Measurements from ENCODE around the gene ADPGK.
"Not testable (repeated sequence)": the region's sequence is repeated elsewhere in the genome, so short reads cannot be mapped to it uniquely, and the experiment has no call there.

The ADPGK gene

GRCh38 chr15:72783640-72784455 lies at the start of gene ADPGK:
Gene ADPGK, minus strand, starts transcription at chr15:72783758. Its CDS starts 67 bp downstream, at chr15:72783691.
- no peaks in the 10 kb centered on the region for H3K27me3 Mint-ChIP-seq
- H3K9me3 Mint-ChIP-seq = no peaks in the 10 kb centered on the region
- H3K36me3 Mint-ChIP-seq (ENCODE audit: low read depth) = peaks cover 34% of the 10 kb centered on the region
- H3K27ac Mint-ChIP-seq = peak within 1 kb of the TSS; percentile 96
- peaks cover 69% of the 10 kb centered on the region for H3K4me1 Mint-ChIP-seq (ENCODE audit: low read depth)
- H3K4me3 Mint-ChIP-seq = peak within 1 kb of the TSS; percentile 94

- no peaks in the 10 kb centered on the region for H3K4me1 Mint-ChIP-seq (ENCODE audit: low read depth)
- H3K4me3 Mint-ChIP-seq = no peak overlapping the region
- H3K9me3 Mint-ChIP-seq = no peaks in the 10 kb centered on the region
- H3K36me3 Mint-ChIP-seq (ENCODE audit: low read depth) = no peaks in the 10 kb centered on the region
- H3K27me3 Mint-ChIP-seq = peaks cover 16% of the 10 kb centered on the region
- no peak overlapping the region for H3K27ac Mint-ChIP-seq
Observed at GRCh38 chr15:72827226-72827625, 43.7 kb upstream of the ADPGK start.

GRCh38 chr15:72826611-72827010 lies 43.1 kb upstream of the ADPGK start:
- H3K4me1 Mint-ChIP-seq (ENCODE audit: low read depth) = no peaks in the 10 kb centered on the region
- H3K27me3 Mint-ChIP-seq = peaks cover 11% of the 10 kb centered on the region
- H3K9me3 Mint-ChIP-seq = no peaks in the 10 kb centered on the region
- H3K4me3 Mint-ChIP-seq = no peak overlapping the region
- H3K36me3 Mint-ChIP-seq (ENCODE audit: low read depth) = no peaks in the 10 kb centered on the region
- H3K27ac Mint-ChIP-seq = no peak overlapping the region

- Mint-ChIP-seq H3K9me3 (no peaks in the 10 kb centered on the region), H3K27ac (no peak overlapping the region), H3K4me3 (no peak overlapping the region), H3K27me3 (peaks cover 9% of the 10 kb centered on the region), H3K36me3 (ENCODE audit: low read depth) (no peaks in the 10 kb centered on the region), H3K4me1 (ENCODE audit: low read depth) (no peaks in the 10 kb centered on the region)
Observed at GRCh38 chr15:72825829-72826228, 42.3 kb upstream of the ADPGK start.

GRCh38 chr15:72824781-72825180 lies 41.2 kb upstream of the ADPGK start:
- peaks cover 4% of the 10 kb centered on the region for H3K27me3 Mint-ChIP-seq
- H3K9me3 Mint-ChIP-seq = no peaks in the 10 kb centered on the region
- H3K4me1 Mint-ChIP-seq (ENCODE audit: low read depth) = no peaks in the 10 kb centered on the region
- H3K4me3 Mint-ChIP-seq = no peak overlapping the region
- H3K27ac Mint-ChIP-seq = no peak overlapping the region
- no peaks in the 10 kb centered on the region for H3K36me3 Mint-ChIP-seq (ENCODE audit: low read depth)

GRCh38 chr15:72824112-72824511 lies 40.6 kb upstream of the ADPGK start:
- Mint-ChIP-seq H3K36me3 (ENCODE audit: low read depth) (no peaks in the 10 kb centered on the region), H3K4me1 (ENCODE audit: low read depth) (no peaks in the 10 kb centered on the region), H3K4me3 (no peak overlapping the region), H3K9me3 (no peaks in the 10 kb centered on the region), H3K27me3 (peaks cover 7% of the 10 kb centered on the region), H3K27ac (no peak overlapping the region)

- no peak overlapping the region for H3K27ac Mint-ChIP-seq
- H3K36me3 Mint-ChIP-seq (ENCODE audit: low read depth) = no peaks in the 10 kb centered on the region
- H3K4me1 Mint-ChIP-seq (ENCODE audit: low read depth) = no peaks in the 10 kb centered on the region
- no peak overlapping the region for H3K4me3 Mint-ChIP-seq
- peaks cover 15% of the 10 kb centered on the region for H3K27me3 Mint-ChIP-seq
- no peaks in the 10 kb centered on the region for H3K9me3 Mint-ChIP-seq
Observed at GRCh38 chr15:72820278-72820677, 36.7 kb upstream of the ADPGK start.

GRCh38 chr15:72818632-72819031 lies 35.1 kb upstream of the ADPGK start:
- Mint-ChIP-seq H3K27me3 (peaks cover 15% of the 10 kb centered on the region), H3K27ac (no peak overlapping the region), H3K9me3 (no peaks in the 10 kb centered on the region), H3K4me1 (ENCODE audit: low read depth) (no peaks in the 10 kb centered on the region), H3K4me3 (no peak overlapping the region), H3K36me3 (ENCODE audit: low read depth) (no peaks in the 10 kb centered on the region)

- H3K27me3 Mint-ChIP-seq = peaks cover 14% of the 10 kb centered on the region
- H3K4me1 Mint-ChIP-seq (ENCODE audit: low read depth) = no peaks in the 10 kb centered on the region
Observed at GRCh38 chr15:72813345-72814004, 29.9 kb upstream of the ADPGK start.

GRCh38 chr15:72809329-72809728 lies 25.8 kb upstream of the ADPGK start:
- Mint-ChIP-seq H3K27ac (no peak overlapping the region), H3K36me3 (ENCODE audit: low read depth) (no peaks in the 10 kb centered on the region), H3K27me3 (peaks cover 7% of the 10 kb centered on the region), H3K4me3 (no peak overlapping the region), H3K4me1 (ENCODE audit: low read depth) (no peaks in the 10 kb centered on the region), H3K9me3 (peaks cover 4% of the 10 kb centered on the region)

More at GRCh38 chr15:72813345-72814004, 29.9 kb upstream of the ADPGK start:
- H3K4me3 Mint-ChIP-seq = no peak overlapping the region
- no peaks in the 10 kb centered on the region for H3K9me3 Mint-ChIP-seq
- H3K36me3 Mint-ChIP-seq (ENCODE audit: low read depth) = no peaks in the 10 kb centered on the region
- H3K27ac Mint-ChIP-seq = no peak overlapping the region

- not testable (repeated sequence) for H3K36me3 Mint-ChIP-seq (ENCODE audit: low read depth); H3K9me3 Mint-ChIP-seq; H3K27ac Mint-ChIP-seq; H3K27me3 Mint-ChIP-seq; H3K4me1 Mint-ChIP-seq (ENCODE audit: low read depth); H3K4me3 Mint-ChIP-seq
Observed at GRCh38 chr15:72807346-72807745, 23.8 kb upstream of the ADPGK start.

- no peak overlapping the region for H3K27ac Mint-ChIP-seq
- no peaks in the 10 kb centered on the region for H3K36me3 Mint-ChIP-seq (ENCODE audit: low read depth)
- peaks cover under 1% of the 10 kb centered on the region for H3K9me3 Mint-ChIP-seq
- H3K4me3 Mint-ChIP-seq = no peak overlapping the region
- H3K27me3 Mint-ChIP-seq = peaks cover 25% of the 10 kb centered on the region
- H3K4me1 Mint-ChIP-seq (ENCODE audit: low read depth) = no peaks in the 10 kb centered on the region
Observed at GRCh38 chr15:72803006-72803405, 19.4 kb upstream of the ADPGK start.

GRCh38 chr15:72801590-72802325 lies 18.2 kb upstream of the ADPGK start:
- Mint-ChIP-seq H3K4me1 (ENCODE audit: low read depth) (no peaks in the 10 kb centered on the region), H3K9me3 (no peaks in the 10 kb centered on the region), H3K4me3 (no peak overlapping the region), H3K36me3 (ENCODE audit: low read depth) (no peaks in the 10 kb centered on the region), H3K27ac (no peak overlapping the region), H3K27me3 (peaks cover 30% of the 10 kb centered on the region)

GRCh38 chr15:72800833-72801481 lies 17.4 kb upstream of the ADPGK start:
- peaks cover 6% of the 10 kb centered on the region for H3K4me1 Mint-ChIP-seq (ENCODE audit: low read depth)
- no peaks in the 10 kb centered on the region for H3K36me3 Mint-ChIP-seq (ENCODE audit: low read depth)
- no peaks in the 10 kb centered on the region for H3K9me3 Mint-ChIP-seq
- H3K27ac Mint-ChIP-seq = no peak overlapping the region
- no peak overlapping the region for H3K4me3 Mint-ChIP-seq
- peaks cover 35% of the 10 kb centered on the region for H3K27me3 Mint-ChIP-seq

GRCh38 chr15:72797834-72798233 lies 14.3 kb upstream of the ADPGK start:
- H3K27ac Mint-ChIP-seq = no peak overlapping the region
- H3K27me3 Mint-ChIP-seq = peaks cover 45% of the 10 kb centered on the region
- H3K9me3 Mint-ChIP-seq = no peaks in the 10 kb centered on the region
- no peaks in the 10 kb centered on the region for H3K36me3 Mint-ChIP-seq (ENCODE audit: low read depth)
- H3K4me1 Mint-ChIP-seq (ENCODE audit: low read depth) = peaks cover 6% of the 10 kb centered on the region
- H3K4me3 Mint-ChIP-seq = peak overlapping the region; percentile 35
